ENCODE data around the gene LRRC74B.
"Not testable (repeated sequence)": the region's sequence is repeated elsewhere in the genome, so short reads cannot be mapped to it uniquely, and the experiment has no call there.

DNA sequence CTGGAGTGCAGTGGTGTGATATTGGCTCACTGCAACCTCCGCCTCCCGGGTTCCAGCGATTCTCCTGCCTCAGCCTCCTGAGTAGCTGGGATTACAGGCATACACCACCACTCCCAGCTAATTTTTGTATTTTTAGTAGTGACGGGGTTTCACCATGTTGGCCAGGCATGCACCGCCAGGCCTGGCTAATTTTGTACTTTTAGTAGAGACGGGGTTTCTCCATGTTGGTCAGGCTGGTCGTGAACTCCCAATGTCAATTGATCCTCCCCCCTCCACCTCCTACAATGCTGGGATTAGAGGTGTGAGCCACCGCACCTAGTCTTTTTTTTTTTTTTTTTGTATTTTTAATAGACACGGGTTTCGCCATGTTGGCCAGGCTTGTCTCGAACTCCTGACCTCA is 42.2 kb downstream of the LRRC74B start:
- TF ChIP-seq, protein P1, sequence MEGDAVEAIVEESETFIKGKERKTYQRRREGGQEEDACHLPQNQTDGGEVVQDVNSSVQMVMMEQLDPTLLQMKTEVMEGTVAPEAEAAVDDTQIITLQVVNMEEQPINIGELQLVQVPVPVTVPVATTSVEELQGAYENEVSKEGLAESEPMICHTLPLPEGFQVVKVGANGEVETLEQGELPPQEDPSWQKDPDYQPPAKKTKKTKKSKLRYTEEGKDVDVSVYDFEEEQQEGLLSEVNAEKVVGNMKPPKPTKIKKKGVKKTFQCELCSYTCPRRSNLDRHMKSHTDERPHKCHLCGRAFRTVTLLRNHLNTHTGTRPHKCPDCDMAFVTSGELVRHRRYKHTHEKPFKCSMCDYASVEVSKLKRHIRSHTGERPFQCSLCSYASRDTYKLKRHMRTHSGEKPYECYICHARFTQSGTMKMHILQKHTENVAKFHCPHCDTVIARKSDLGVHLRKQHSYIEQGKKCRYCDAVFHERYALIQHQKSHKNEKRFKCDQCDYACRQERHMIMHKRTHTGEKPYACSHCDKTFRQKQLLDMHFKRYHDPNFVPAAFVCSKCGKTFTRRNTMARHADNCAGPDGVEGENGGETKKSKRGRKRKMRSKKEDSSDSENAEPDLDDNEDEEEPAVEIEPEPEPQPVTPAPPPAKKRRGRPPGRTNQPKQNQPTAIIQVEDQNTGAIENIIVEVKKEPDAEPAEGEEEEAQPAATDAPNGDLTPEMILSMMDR (conservative IDR thresholded peaks at IDR 0.05 in 1 of 2, IDR thresholded peaks at IDR 0.05 in 1 of 2; ENCODE audit: low read depth in 1 of 2, low read length in 2 of 2), result not testable (repeated sequence)
- not testable (repeated sequence) for TF ChIP-seq EZH2 (IDR thresholded peaks at IDR 0.05; ENCODE audit: low read length, missing control alignments)

All from fibroblast of lung (primary cell).